HepG2 (cell line): ENCODE results near the gene P2RY11. TPM values are rescaled to one million over a fixed set of nuclear protein-coding genes. Genes with fewer than 3 reads are reported as not detected.
A peak's percentile ranks its signal among the peaks of the same experiment; 100 is the strongest.

ENCODE experiments used
- ARNT2 ChIP-seq: sonication (generic); formaldehyde crosslinking; IDR thresholded peaks from 2 replicates; pipeline ENCODE4 v1.8.0; 2022; ENCODE audit warnings: mild to moderate bottlenecking, low read depth, missing genetic modification reagents, moderate library complexity
- ATF3 ChIP-seq: sonication (generic); formaldehyde crosslinking; IDR thresholded peaks from 2 replicates; pipeline ENCODE4 v1.4.0; 2020; ENCODE audit warnings: missing genetic modification reagents
- FOXO1 ChIP-seq: sonication (generic); formaldehyde crosslinking; IDR thresholded peaks from 2 replicates; pipeline ENCODE4 v1.4.0; 2020; ENCODE audit warnings: missing genetic modification reagents
- HES4 ChIP-seq: sonication (generic); formaldehyde crosslinking; IDR thresholded peaks from 2 replicates; pipeline ENCODE4 v1.9.0; 2021; ENCODE audit warnings: mild to moderate bottlenecking, missing genetic modification reagents, borderline replicate concordance
- HNRNPK ChIP-seq: fragments of 200-400 bp; formaldehyde crosslinking; IDR thresholded peaks from 2 replicates; pipeline ENCODE4 v1.6.1; 2018; ENCODE audit warnings: low read length, low read depth, moderate library complexity, mild to moderate bottlenecking; ENCODE audit not compliant: poor library complexity, severe bottlenecking
- KDM6A ChIP-seq: IDR thresholded peaks from 2 replicates; pipeline ENCODE4 v1.6.1; 2016; ENCODE audit warnings: low read depth
- KMT2B ChIP-seq: IDR thresholded peaks from 2 replicates; pipeline ENCODE4 v1.6.1; 2016; ENCODE audit warnings: missing genetic modification reagents, missing compliant biosample characterization
- LCORL ChIP-seq, 2 experiments: fragments of 450-650 bp in 1 of 2; sonication (generic) in 1 of 2; formaldehyde crosslinking in 1 of 2; IDR thresholded peaks; 2 replicates each; pipeline versions ENCODE4 v1.5.0 to v1.6.1; 2017 to 2020; ENCODE audit warnings: antibody characterized with exemption in 1 of 2, missing genetic modification reagents in 1 of 2
- MLLT10 ChIP-seq: sonication (generic); formaldehyde crosslinking; IDR thresholded peaks from 2 replicates; pipeline ENCODE4 v1.4.0; 2020; ENCODE audit warnings: missing genetic modification reagents
- NCOA2 ChIP-seq: sonication (generic); formaldehyde crosslinking; IDR thresholded peaks from 2 replicates; pipeline ENCODE4 v1.8.0; 2022; ENCODE audit warnings: inconsistent platforms
- NR2F1 ChIP-seq, 2 experiments: fragments of 450-650 bp in 1 of 2; formaldehyde crosslinking in 1 of 2; IDR thresholded peaks; 2 replicates each; pipeline versions ENCODE4 v1.5.0 to v1.6.1; 2016 to 2020; ENCODE audit warnings: mild to moderate bottlenecking in 1 of 2, missing compliant biosample characterization in 1 of 2, missing genetic modification reagents in 1 of 2, moderate library complexity in 1 of 2
- PHF21A ChIP-seq: sonication (generic); formaldehyde crosslinking; IDR thresholded peaks from 2 replicates; pipeline ENCODE4 v1.5.0; 2020; ENCODE audit warnings: mild to moderate bottlenecking, missing genetic modification reagents
- RARA ChIP-seq: IDR thresholded peaks from 2 replicates; pipeline ENCODE4 v1.6.1; 2016; ENCODE audit warnings: missing genetic modification reagents, missing compliant biosample characterization
- SALL1 ChIP-seq: sonication (generic); formaldehyde crosslinking; IDR thresholded peaks from 2 replicates; pipeline ENCODE4 v1.8.0; 2022; ENCODE audit warnings: mild to moderate bottlenecking, missing genetic modification reagents
- SMAD1 ChIP-seq: sonication (generic); formaldehyde crosslinking; IDR thresholded peaks from 2 replicates; pipeline ENCODE4 v1.4.0; 2020; ENCODE audit warnings: missing genetic modification reagents, low read depth, mild to moderate bottlenecking, borderline replicate concordance
- SMARCC2 ChIP-seq: fragments of 450-650 bp; IDR thresholded peaks from 2 replicates; pipeline ENCODE4 v1.6.1; 2017; ENCODE audit warnings: antibody characterized with exemption, mild to moderate bottlenecking
- SOX6 ChIP-seq, 2 experiments: fragments of 450-650 bp in 1 of 2; sonication (generic) in 1 of 2; formaldehyde crosslinking in 1 of 2; IDR thresholded peaks; 2 replicates each; pipeline versions ENCODE4 v1.4.0 to v1.6.1; 2017 to 2020; ENCODE audit warnings: antibody characterized with exemption in 1 of 2, mild to moderate bottlenecking in 1 of 2, missing genetic modification reagents in 1 of 2
- TAF15 ChIP-seq: fragments of 200-400 bp; formaldehyde crosslinking; IDR thresholded peaks from one replicate; pipeline ENCODE4 v1.6.1; 2018; ENCODE audit warnings: mild to moderate bottlenecking, low read depth, low read length; ENCODE audit not compliant: poor library complexity, severe bottlenecking
- ZNF326 ChIP-seq: sonication (generic); formaldehyde crosslinking; IDR thresholded peaks from 2 replicates; pipeline ENCODE4 v1.4.0; 2020; ENCODE audit warnings: missing genetic modification reagents, borderline replicate concordance
- ZNF362 ChIP-seq: sonication (generic); formaldehyde crosslinking; IDR thresholded peaks from 2 replicates; pipeline ENCODE4 v1.4.0; 2020; ENCODE audit warnings: missing genetic modification reagents, mild to moderate bottlenecking, borderline replicate concordance
- ZNF414 ChIP-seq: sonication (generic); formaldehyde crosslinking; IDR thresholded peaks from 2 replicates; pipeline ENCODE4 v1.5.0; 2020; ENCODE audit warnings: missing genetic modification reagents
- ZNF687 ChIP-seq: sonication (generic); formaldehyde crosslinking; IDR thresholded peaks from 2 replicates; pipeline ENCODE4 v1.5.1; 2020; ENCODE audit warnings: mild to moderate bottlenecking, missing genetic modification reagents, moderate library complexity
- polyA plus RNA-seq, 8 experiments: library from polyadenylated mRNA; depleted of rRNA in 3 of 8; stranded (reverse) in 7 of 8; unstranded in 1 of 8; fragments of >200 nt; fragmentation: Illumina TruSeq in 4 of 8; extraction: Trizol in 4 of 8; gene quantifications; 2 replicates each; pipeline versions ENCODE4 v1.2.1 to v1.2.3, GENCODE V29; 2011 to 2016; ENCODE audit warnings: low read depth in 4 of 8, missing spikeins in 1 of 8, mixed read lengths in 1 of 8; ENCODE audit not compliant: insufficient read depth in 1 of 8
- total RNA-seq, 5 experiments: library from RNA; depleted of rRNA; stranded (reverse); fragments of >200 nt; fragmentation: Illumina TruSeq; extraction: Trizol; gene quantifications; 2 replicates each; pipeline ENCODE4 v1.2.3, GENCODE V29; 2016; ENCODE audit warnings: low read depth in 1 of 5

Gene P2RY11
- total and polyA plus RNA-seq, 2 of the 13 experiments (the other 11 are each of a cell fraction or from before 2014, with no cell fraction given) = 4.0 to 7.8 TPM

GRCh38 chr19:10086591-10087192 lies 24.8 kb upstream of the P2RY11 start (continued):
- TF ChIP-seq ZNF687 (CRISPR knock-in tag) (peak; percentile 83), ARNT2 (CRISPR knock-in tag) (0 out of 2 replicates have a peak, but pooled peaks have one; percentile 29), ZNF326 (CRISPR knock-in tag) (no peak), SMAD1 (CRISPR knock-in tag) (no peak), ATF3 (CRISPR knock-in tag) (no peak), SALL1 (CRISPR knock-in tag) (0 out of 2 replicates have a peak, but pooled peaks have one; percentile 7), PHF21A (peak; percentile 78), RARA (CRISPR knock-in tag) (peak; percentile 96), ZNF362 (CRISPR knock-in tag) (no peak), LCORL (IDR thresholded peaks at IDR 0.05) (no peak), LCORL (CRISPR knock-in tag; IDR thresholded peaks at IDR 0.05) (0 out of 2 replicates have a peak, but pooled peaks have one; percentile 65), KDM6A (CRISPR knock-in tag) (peak; percentile 44), TAF15 (no peak), HNRNPK (no peak), NCOA2 (CRISPR knock-in tag) (peak; percentile 52), MLLT10 (CRISPR knock-in tag) (no peak), HES4 (CRISPR knock-in tag) (no peak), ZNF414 (CRISPR knock-in tag) (peak; percentile 61; the same call in 1 of the 2 replicates), SOX6 (IDR thresholded peaks at IDR 0.05) (no peak), SOX6 (CRISPR knock-in tag; IDR thresholded peaks at IDR 0.05) (peak; percentile 62; the same call in 1 of the 2 replicates), KMT2B (CRISPR knock-in tag) (no peak), NR2F1 (CRISPR knock-in tag; IDR thresholded peaks at IDR 0.05) (peak; percentile 68 to 89), SMARCC2 (no peak), FOXO1 (CRISPR knock-in tag) (0 out of 2 replicates have a peak, but pooled peaks have one; percentile 7)
